H9 (cell line): ENCODE data around the gene TMPRSS3. TPM values are rescaled to one million over a fixed set of nuclear protein-coding genes. Genes with fewer than 3 reads are reported as not detected.

Source experiments
- DNase-seq: peaks from one replicate; pipeline ENCODE4 v3.0.0-alpha.2; 2017
- H2AFZ ChIP-seq: one replicate; pipeline ENCODE4 v1.6.1; 2013; ENCODE audit warnings: mild to moderate bottlenecking, low read length, control low read depth, moderate library complexity
- H2AK5ac ChIP-seq: 2 replicates; pipeline ENCODE4 v1.6.1; 2013; ENCODE audit warnings: low read length, control low read depth, mixed read lengths; ENCODE audit not compliant: insufficient read length
- H2BK120ac ChIP-seq: one replicate; pipeline ENCODE4 v1.6.1; 2013; ENCODE audit warnings: low read depth, mild to moderate bottlenecking, low read length, control low read depth, inconsistent platforms; ENCODE audit not compliant: poor library complexity, severe bottlenecking
- H2BK12ac ChIP-seq: 2 replicates; pipeline ENCODE4 v1.6.1; 2013; ENCODE audit warnings: low read length, control low read depth, mixed read lengths, low read depth; ENCODE audit not compliant: insufficient read length
- H2BK15ac ChIP-seq: 2 replicates; pipeline ENCODE4 v1.6.1; 2013; ENCODE audit warnings: low read depth, low read length, control low read depth
- H2BK20ac ChIP-seq: one replicate; pipeline ENCODE4 v1.6.1; 2013; ENCODE audit warnings: low read depth, mild to moderate bottlenecking, low read length, control low read depth, inconsistent platforms; ENCODE audit not compliant: poor library complexity, severe bottlenecking
- H2BK5ac ChIP-seq: 2 replicates; pipeline ENCODE4 v1.6.1; 2013; ENCODE audit warnings: low read length, control low read depth, mixed read lengths; ENCODE audit not compliant: insufficient read length
- H3K14ac ChIP-seq: 2 replicates; pipeline ENCODE4 v1.6.1; 2013; ENCODE audit warnings: low read length, control low read depth; ENCODE audit not compliant: insufficient read depth
- H3K18ac ChIP-seq: 2 replicates; pipeline ENCODE4 v1.6.1; 2013; ENCODE audit warnings: low read depth, mild to moderate bottlenecking, mixed read lengths, low read length, control low read depth; ENCODE audit not compliant: insufficient read length
- H3K23ac ChIP-seq: 2 replicates; pipeline ENCODE4 v1.6.1; 2013; ENCODE audit warnings: low read length, control low read depth, mixed read lengths, low read depth; ENCODE audit not compliant: insufficient read length
- H3K23me2 ChIP-seq: 2 replicates; pipeline ENCODE4 v1.6.1; 2013; ENCODE audit warnings: low read depth, mild to moderate bottlenecking, mixed read lengths, low read length, control low read depth; ENCODE audit not compliant: insufficient read length, poor library complexity, severe bottlenecking
- H3K27ac ChIP-seq: 2 replicates; pipeline ENCODE4 v1.5.1; 2013; ENCODE audit warnings: low read length, control low read depth, mixed read lengths, low read depth; ENCODE audit not compliant: insufficient read length
- H3K27me3 ChIP-seq: 2 replicates; pipeline ENCODE4 v1.6.1; 2013; ENCODE audit warnings: low read length, control low read depth, inconsistent platforms; ENCODE audit not compliant: insufficient read depth
- H3K4ac ChIP-seq: 2 replicates; pipeline ENCODE4 v1.6.1; 2013; ENCODE audit warnings: low read depth, mild to moderate bottlenecking, control low read depth, inconsistent platforms, low read length, moderate library complexity
- H3K4me1 ChIP-seq: 2 replicates; pipeline ENCODE4 v1.6.1; 2013; ENCODE audit warnings: low read length, control low read depth, inconsistent platforms; ENCODE audit not compliant: insufficient read depth
- H3K4me2 ChIP-seq: 2 replicates; pipeline ENCODE4 v1.6.1; 2013; ENCODE audit warnings: low read length, control low read depth, mixed read lengths; ENCODE audit not compliant: insufficient read length, insufficient read depth
- H3K56ac ChIP-seq: 2 replicates; pipeline ENCODE4 v1.6.1; 2013; ENCODE audit warnings: low read depth, mild to moderate bottlenecking, mixed read lengths, low read length, control low read depth; ENCODE audit not compliant: insufficient read length
- H3K79me1 ChIP-seq: 2 replicates; pipeline ENCODE4 v1.6.1; 2013; ENCODE audit warnings: low read depth, mild to moderate bottlenecking, moderate library complexity, low read length, control low read depth, inconsistent platforms; ENCODE audit not compliant: insufficient read depth, poor library complexity, severe bottlenecking
- H3K79me2 ChIP-seq: 2 replicates; pipeline ENCODE4 v1.6.1; 2013; ENCODE audit warnings: low read length, control low read depth, inconsistent platforms; ENCODE audit not compliant: insufficient read depth
- H3K9ac ChIP-seq: 2 replicates; pipeline ENCODE4 v1.6.1; 2013; ENCODE audit warnings: low read length, control low read depth, mixed read lengths; ENCODE audit not compliant: insufficient read length; ENCODE audit errors: extremely low read depth
- H3K9me3 ChIP-seq: one replicate; pipeline ENCODE4 v1.6.1; 2013; ENCODE audit warnings: low read depth, low read length, inconsistent platforms; ENCODE audit not compliant: control insufficient read depth
- H3T11ph ChIP-seq: one replicate; pipeline ENCODE4 v1.6.1; 2013; ENCODE audit warnings: mild to moderate bottlenecking, low read length, control low read depth, inconsistent platforms
- H4K20me1 ChIP-seq: one replicate; pipeline ENCODE4 v1.6.1; 2013; ENCODE audit not compliant: control insufficient read depth, insufficient read length, insufficient read depth
- H4K5ac ChIP-seq: 2 replicates; pipeline ENCODE4 v1.6.1; 2013; ENCODE audit warnings: low read depth, mild to moderate bottlenecking, mixed read lengths, low read length, control low read depth; ENCODE audit not compliant: insufficient read length
- H4K8ac ChIP-seq: replicated peaks from 2 replicates; pipeline ENCODE4 v1.6.1; 2013; ENCODE audit warnings: low read length, control low read depth, mixed read lengths, low read depth; ENCODE audit not compliant: insufficient read length
- H4K91ac ChIP-seq: 2 replicates; pipeline ENCODE4 v1.6.1; 2013; ENCODE audit warnings: low read depth, mild to moderate bottlenecking, moderate library complexity, mixed read lengths, low read length, control low read depth; ENCODE audit not compliant: insufficient read length
- H3K27ac Mint-ChIP-seq, 3 experiments: 2 replicates in 2 of 3; 3 replicates in 1 of 3; pipeline ENCODE4 v1.8.0; 2020 to 2021; ENCODE audit warnings: mixed read lengths in 3 of 3, mild to moderate bottlenecking in 1 of 3, moderate library complexity in 1 of 3
- H3K27me3 Mint-ChIP-seq: 2 replicates; pipeline ENCODE4 v1.8.0; 2021; ENCODE audit warnings: low read depth, mild to moderate bottlenecking, moderate library complexity, mixed read lengths
- H3K36me3 Mint-ChIP-seq, 3 experiments: 2 replicates in 2 of 3; 3 replicates in 1 of 3; pipeline ENCODE4 v1.8.0; 2020 to 2021; ENCODE audit warnings: low read depth in 3 of 3, mixed read lengths in 3 of 3; ENCODE audit not compliant: insufficient read depth in 1 of 3
- H3K4me1 Mint-ChIP-seq, 2 experiments: 2 replicates each; pipeline ENCODE4 v1.8.0; 2020; ENCODE audit warnings: mixed read lengths in 2 of 2
- H3K4me3 Mint-ChIP-seq, 2 experiments: 2 replicates in 1 of 2; 3 replicates in 1 of 2; pipeline ENCODE4 v1.8.0; 2020 to 2021; ENCODE audit warnings: mild to moderate bottlenecking in 2 of 2, mixed read lengths in 2 of 2, moderate library complexity in 1 of 2
- H3K9me3 Mint-ChIP-seq, 2 experiments: 2 replicates in 1 of 2; 3 replicates in 1 of 2; pipeline ENCODE4 v1.8.0; 2020; ENCODE audit warnings: mild to moderate bottlenecking in 2 of 2, mixed read lengths in 2 of 2, moderate library complexity in 1 of 2
- WGBS: extraction: QIAGEN DNeasy Blood & Tissue Kit; methylation state at CpG from one replicate; pipeline ENCODE4 v1.1.7; 2013; ENCODE audit warnings: missing lambda C conversion rate, low lambda C conversion rate, mixed read lengths; ENCODE audit not compliant: insufficient read length; ENCODE audit errors: extremely low coverage; 5-methylcytosine and 5-hydroxymethylcytosine counted together
- total RNA-seq: library from RNA; stranded (reverse); gene quantifications from 2 replicates; pipeline ENCODE4 v1.2.1, GENCODE V29; 2021
- TF ChIP-seq, protein P1 (sequence below): fragments of 200-600 bp; sonication (generic); conservative IDR thresholded peaks from 3 replicates; pipeline ENCODE4 v1.8.0; 2021; ENCODE audit warnings: antibody characterized with exemption, mild to moderate bottlenecking

Gene TMPRSS3
- total RNA-seq, 1 experiment from 2014 or later, result 0.31 TPM

GRCh38 chr21:42418886-42419285 is 23.0 kb upstream of the TMPRSS3 start:
- H3K4ac ChIP-seq, result no peak overlapping the region
- no peak overlapping the region for H4K91ac ChIP-seq
- H3K27ac ChIP-seq, result no peak overlapping the region
- no peak overlapping the region for H2BK15ac ChIP-seq
- peaks cover 2 to 11% of the 10 kb centered on the region in 2 experiments; a peak in 2 of 4 replicates for H3K4me1 Mint-ChIP-seq
- H3K27ac Mint-ChIP-seq, result no peak overlapping the region
- H3K23ac ChIP-seq, result no peak overlapping the region
- H3K9me3 Mint-ChIP-seq, result no peaks in the 10 kb centered on the region; a peak in 2 of 5 replicates
- H4K20me1 ChIP-seq, result no peaks in the 10 kb centered on the region
- H3K18ac ChIP-seq, result no peak overlapping the region
- whole genome bisulfite sequencing, result no CpG with 5 or more reads among the region's 4 CpGs
- no peaks in the 10 kb centered on the region for H3K23me2 ChIP-seq
- no peak overlapping the region for H3K9ac ChIP-seq
- H2AFZ ChIP-seq, result no peak overlapping the region
- peaks cover 30% of the 10 kb centered on the region for H3K27me3 Mint-ChIP-seq
- no peaks in the 10 kb centered on the region for H3K27me3 ChIP-seq
- H3K36me3 Mint-ChIP-seq, result no peaks in the 10 kb centered on the region
- TF ChIP-seq, protein P1, sequence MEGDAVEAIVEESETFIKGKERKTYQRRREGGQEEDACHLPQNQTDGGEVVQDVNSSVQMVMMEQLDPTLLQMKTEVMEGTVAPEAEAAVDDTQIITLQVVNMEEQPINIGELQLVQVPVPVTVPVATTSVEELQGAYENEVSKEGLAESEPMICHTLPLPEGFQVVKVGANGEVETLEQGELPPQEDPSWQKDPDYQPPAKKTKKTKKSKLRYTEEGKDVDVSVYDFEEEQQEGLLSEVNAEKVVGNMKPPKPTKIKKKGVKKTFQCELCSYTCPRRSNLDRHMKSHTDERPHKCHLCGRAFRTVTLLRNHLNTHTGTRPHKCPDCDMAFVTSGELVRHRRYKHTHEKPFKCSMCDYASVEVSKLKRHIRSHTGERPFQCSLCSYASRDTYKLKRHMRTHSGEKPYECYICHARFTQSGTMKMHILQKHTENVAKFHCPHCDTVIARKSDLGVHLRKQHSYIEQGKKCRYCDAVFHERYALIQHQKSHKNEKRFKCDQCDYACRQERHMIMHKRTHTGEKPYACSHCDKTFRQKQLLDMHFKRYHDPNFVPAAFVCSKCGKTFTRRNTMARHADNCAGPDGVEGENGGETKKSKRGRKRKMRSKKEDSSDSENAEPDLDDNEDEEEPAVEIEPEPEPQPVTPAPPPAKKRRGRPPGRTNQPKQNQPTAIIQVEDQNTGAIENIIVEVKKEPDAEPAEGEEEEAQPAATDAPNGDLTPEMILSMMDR, result no peak
- H3K4me1 ChIP-seq, result no peaks in the 10 kb centered on the region
- no peak overlapping the region for H2BK12ac ChIP-seq
- H3K4me2 ChIP-seq, result no peak overlapping the region
- H4K8ac ChIP-seq, result no peak overlapping the region
- H3K4me3 Mint-ChIP-seq, result no peak overlapping the region
- no peak overlapping the region for H4K5ac ChIP-seq
- no peak overlapping the region for H2BK20ac ChIP-seq
- no peaks in the 10 kb centered on the region for H3K79me2 ChIP-seq
- no peak overlapping the region for H3K14ac ChIP-seq
- H3T11ph ChIP-seq, result no peak overlapping the region
- no peak overlapping the region for H2BK120ac ChIP-seq
- H3K79me1 ChIP-seq, result no peaks in the 10 kb centered on the region
- H3K9me3 ChIP-seq, result no peaks in the 10 kb centered on the region
- H2AK5ac ChIP-seq, result no peak overlapping the region
- H2BK5ac ChIP-seq, result no peak overlapping the region
- H3K56ac ChIP-seq, result no peak overlapping the region
- no peak for DNase-seq
